Stimulated activated CD4-positive, alpha-beta T cell treated with anti-CD3 and anti-CD28 coated beads, TNF-alpha, amount 100 ng/mL, for 4 hours (primary cell): ENCODE results near the gene HES3.

Experiments used
- DNase-seq, 3 experiments: peaks; one replicate each; pipeline ENCODE4 v3.0.0-alpha.2; 2020; ENCODE audit warnings: low read depth in 3 of 3

HES3 gene

DNA sequence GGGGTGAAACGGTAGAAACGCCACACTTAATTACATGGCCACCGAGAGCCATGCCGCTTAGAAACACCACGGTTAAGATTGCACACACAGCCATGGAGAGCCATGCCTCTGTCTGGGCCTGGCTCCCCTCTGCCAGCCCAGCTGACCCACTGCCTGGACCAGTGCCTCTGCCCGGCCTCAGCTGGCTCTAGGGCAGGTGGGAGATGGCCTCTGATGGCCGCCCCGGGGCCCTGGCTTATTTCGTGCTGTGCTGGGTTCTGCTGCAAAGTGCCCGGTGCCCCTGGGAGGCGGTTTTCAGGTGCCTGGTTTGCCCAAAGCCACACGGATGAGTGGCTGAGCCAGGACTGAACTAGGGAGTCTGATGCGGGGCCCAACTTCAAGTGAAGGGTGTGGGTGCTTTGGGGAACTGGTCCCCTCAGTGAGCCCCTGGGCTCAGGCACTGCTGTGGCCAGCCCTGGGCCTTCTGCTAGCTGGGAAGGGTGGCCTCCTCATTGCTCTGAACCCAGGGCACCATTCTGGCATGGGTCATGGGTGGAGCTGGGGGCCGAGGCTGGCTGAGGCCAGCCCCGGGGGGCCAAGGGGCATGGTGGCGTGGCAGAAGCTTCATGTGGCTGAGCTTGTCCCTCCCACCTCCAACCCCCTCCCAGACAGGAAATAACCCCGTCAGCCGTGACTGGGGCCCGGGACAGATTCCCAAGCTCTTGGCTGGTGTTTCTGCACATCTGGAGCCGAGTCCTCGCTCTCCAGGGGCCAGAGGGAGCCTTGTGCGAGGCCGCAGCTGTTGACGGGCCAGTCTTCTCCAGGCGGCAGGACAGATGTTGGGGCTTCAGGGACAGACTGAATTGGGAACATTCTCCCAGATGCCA is 18.8 kb downstream of the HES3 start:
- DNase-seq, result no peak

GRCh38 chr1:6263716-6264115 is 19.7 kb downstream of the HES3 start:
- DNase-seq, result no peak

- DNase-seq, result no peak
Measured at GRCh38 chr1:6265151-6265550, 21.2 kb downstream of the HES3 start.

GRCh38 chr1:6266641-6267040 is 22.7 kb downstream of the HES3 start:
- no peak for DNase-seq

- no peak for DNase-seq
Measured at GRCh38 chr1:6267686-6268322, 23.8 kb downstream of the HES3 start.

- no peak for DNase-seq
Measured at GRCh38 chr1:6268415-6268814, 24.4 kb downstream of the HES3 start.

DNA sequence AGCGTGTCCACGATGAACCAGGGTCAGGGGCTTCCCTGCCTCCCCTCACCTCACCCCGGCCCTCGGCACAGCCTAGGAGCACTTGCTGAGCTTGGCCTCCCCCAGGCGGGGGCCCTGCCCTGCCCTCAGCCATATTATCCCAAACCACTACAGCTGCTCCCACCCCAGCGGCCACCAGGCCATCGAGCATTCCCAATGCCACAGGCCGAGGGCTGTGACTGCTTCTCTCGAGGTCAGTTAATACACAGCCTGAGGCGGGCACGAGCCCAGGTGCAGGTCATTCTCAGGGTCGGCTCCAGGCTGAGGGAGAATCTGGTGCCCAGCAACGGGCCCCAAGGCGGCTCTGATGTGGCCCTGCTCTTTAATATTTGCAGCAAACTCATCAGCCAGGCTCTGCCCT is 25.3 kb downstream of the HES3 start:
- DNase-seq, result no peak

DNA sequence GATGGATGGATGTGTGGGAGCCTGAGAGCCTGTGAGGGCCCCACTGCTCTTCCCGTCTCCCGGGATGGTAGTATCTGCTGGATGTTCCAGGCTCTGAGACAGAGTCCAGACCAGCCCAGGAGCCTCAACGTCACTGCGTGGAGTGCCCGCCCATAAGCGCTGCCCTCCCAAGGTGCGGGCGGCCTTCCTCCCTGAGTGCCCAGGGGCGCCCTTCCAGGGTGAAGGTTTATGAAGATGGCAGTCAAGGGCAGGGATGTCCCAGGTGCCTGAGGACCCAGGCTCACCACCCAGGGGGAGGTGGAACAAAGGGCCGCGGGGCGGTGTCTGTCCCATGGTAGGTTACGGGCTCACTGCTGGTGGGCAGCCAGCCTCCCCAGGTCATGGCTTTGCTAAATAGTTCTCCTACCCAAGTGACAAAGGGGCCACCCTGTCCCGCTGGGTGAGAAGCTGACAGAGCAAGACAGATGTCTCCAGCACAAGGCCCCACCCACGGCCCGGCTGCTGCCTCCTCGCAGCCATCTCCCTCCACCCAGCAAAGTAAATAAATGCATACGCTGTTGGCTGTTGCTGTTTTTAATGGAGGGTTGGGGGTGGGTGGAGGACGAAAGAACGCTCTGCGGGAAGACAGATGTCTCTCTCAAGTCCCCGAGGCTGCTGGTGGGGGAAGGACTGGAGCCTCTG is 25.9 kb downstream of the HES3 start:
- no peak for DNase-seq

DNA sequence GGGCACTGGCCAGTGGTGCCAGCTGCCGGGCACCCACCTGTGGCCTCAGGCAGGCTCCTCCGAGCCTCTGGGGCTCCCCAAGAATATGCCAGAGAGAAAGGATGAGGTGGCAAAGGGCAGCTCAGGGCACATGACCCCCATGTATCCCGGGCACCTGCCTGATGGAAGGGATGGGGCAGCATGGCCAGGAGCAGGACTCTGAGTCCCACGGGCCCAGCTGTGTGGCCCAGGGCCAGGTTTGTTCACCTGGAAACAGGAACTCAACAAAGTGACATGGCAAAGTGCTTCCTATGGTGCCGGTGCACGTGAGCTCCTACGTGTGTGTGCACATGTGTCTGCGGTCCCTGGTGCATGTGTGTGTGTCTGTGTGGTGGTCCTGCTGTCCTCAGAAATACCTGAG is 26.4 kb downstream of the HES3 start:
- DNase-seq, result no peak

- DNase-seq, result no peak
Measured at GRCh38 chr1:6271006-6271405, 27.0 kb downstream of the HES3 start.

DNA sequence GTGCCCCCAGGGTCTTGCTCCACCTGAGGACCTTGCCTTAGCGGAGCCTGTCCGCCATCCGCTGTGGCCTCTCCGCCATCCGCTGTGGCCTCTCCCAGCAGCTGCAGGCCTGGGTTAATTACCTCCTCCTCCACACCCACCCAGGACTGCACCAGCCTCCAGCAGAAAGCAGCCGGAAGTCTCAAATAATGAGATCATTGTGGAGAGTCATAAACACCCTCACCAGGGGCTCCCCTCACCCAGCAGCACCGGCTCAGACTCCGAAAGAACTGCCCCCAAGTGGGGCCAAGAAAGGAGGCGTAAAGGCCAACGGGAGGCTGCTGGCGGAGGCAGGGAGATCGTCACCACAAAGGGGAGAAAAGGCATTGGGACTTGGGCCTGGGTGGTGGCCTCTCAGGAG is 27.6 kb downstream of the HES3 start:
- no peak for DNase-seq

DNA sequence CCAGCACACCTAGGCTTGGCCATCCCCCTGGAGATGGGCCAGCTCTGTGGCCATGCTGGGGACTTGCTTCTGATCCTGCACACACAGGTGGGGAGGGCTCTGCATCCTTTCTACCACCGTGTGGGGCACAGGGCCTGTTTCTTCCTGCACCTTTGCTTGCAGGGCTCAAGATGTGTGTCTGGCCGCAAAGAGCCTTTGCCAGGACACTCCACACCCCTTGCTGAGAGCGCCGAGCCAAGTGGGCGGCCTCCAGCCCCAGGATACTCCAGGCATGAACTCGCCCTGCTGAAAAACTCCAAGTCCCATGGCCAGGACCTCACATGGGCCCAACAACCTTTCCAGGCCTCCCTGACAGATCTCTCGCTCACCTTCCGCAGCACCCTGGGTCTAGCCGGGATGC is 28.5 kb downstream of the HES3 start:
- no peak for DNase-seq

DNA sequence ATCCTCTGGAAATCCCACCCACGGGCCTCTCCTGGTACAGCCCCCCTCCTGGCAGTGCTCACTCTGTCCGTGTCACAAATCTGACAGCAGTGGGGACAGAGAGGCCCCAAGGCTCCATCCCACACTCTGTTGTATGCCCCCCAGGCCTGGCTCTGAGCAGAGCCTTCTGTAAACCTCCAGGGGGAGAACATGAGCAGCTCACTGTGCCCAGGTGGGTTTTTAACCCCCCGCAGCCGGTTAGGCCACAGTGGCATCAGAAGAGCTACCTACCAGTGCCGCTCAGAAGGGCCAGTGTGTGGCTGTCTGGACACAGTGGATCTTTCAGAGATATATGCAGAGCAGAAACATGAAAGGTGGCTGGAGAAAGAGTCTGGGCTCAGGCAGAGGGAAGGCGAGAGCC is 28.9 kb downstream of the HES3 start:
- DNase-seq, result no peak

DNA sequence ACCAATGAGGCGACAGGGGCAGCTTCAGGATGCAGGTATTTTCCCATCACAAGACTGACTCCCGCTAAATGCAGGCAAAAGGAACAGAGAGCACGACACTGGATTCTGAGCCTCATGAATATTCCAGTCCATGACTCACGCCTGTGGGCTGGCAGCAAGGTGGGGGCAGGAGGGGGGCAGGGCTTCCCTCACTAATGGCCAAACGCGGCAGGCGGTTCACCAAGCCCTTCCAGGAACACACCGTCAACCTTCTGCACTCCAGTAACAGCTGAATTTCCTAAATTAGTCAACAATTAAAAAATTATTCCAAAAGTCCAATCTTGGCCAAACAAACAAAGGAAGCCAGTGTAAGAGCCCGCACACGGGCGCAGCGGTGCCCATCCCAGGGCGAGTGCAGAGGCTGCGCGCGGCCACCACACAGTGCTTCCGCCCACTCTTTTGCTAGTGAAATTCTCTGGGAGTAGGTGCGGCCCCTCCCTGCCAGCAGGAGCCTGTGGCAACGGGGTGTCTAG is 29.5 kb downstream of the HES3 start:
- no peak for DNase-seq

DNA sequence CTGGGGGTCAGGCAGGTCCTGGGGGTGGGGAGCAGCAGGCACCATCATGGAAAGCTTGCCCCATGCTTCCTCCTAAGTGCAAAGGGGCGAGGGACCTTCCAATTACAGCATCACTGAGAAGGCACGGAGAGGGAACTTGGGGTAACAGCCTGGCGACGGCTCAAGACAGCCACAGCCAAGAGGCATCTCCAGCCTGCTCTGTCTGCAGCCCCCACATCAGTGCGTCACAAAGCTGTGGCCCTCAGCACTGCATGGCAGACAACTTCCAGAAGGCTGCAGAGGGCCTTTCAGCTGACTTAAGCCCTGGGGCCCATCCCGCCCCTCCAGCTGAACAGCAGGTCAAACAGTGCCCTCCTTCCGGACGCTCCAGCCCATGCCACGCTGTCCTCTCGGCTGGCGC is 30.1 kb downstream of the HES3 start:
- DNase-seq, result no peak

- DNase-seq, result no peak
Measured at GRCh38 chr1:6274622-6275139, 30.7 kb downstream of the HES3 start.

GRCh38 chr1:6275826-6276782 is 32.1 kb downstream of the HES3 start:
- DNase-seq, result no peak

GRCh38 chr1:6276811-6277555 is 33.0 kb downstream of the HES3 start:
- no peak for DNase-seq

- DNase-seq, result no peak
Measured at GRCh38 chr1:6278263-6278662, 34.3 kb downstream of the HES3 start.

DNA sequence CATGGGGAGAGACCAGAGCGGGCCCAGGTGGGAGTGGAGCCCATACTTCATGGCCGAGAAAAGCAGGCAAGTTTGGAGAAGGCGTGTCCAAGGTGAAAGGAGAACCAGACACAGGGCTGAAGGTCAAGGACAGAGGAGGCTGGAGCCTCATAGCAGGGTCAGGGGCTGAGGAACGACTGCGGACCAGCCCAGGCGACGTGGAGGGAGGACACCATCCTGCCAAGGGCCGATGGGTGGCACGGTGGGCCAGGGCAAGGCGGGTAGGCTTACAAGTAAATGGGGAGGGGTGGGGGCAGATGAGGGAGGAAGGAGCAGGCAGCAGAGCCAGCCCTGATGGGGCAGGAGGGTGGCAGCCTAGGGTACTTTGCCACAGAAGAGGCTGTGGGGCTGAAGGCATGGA is 35.1 kb downstream of the HES3 start:
- no peak for DNase-seq
